AG09319 (cell line): ENCODE results near the gene CDHR5.

ENCODE experiments used
- DNase-seq: peaks from one replicate; pipeline ENCODE4 v3.0.0-alpha.2; 2010; ENCODE audit warnings: low read depth; ENCODE audit errors: extremely low read depth
- TF ChIP-seq, protein P1 (sequence below): IDR thresholded peaks from 2 replicates; pipeline ENCODE4 v1.5.1; 2011; ENCODE audit warnings: low read depth, mild to moderate bottlenecking, inconsistent platforms, low read length, moderate library complexity

CDHR5 gene

DNA sequence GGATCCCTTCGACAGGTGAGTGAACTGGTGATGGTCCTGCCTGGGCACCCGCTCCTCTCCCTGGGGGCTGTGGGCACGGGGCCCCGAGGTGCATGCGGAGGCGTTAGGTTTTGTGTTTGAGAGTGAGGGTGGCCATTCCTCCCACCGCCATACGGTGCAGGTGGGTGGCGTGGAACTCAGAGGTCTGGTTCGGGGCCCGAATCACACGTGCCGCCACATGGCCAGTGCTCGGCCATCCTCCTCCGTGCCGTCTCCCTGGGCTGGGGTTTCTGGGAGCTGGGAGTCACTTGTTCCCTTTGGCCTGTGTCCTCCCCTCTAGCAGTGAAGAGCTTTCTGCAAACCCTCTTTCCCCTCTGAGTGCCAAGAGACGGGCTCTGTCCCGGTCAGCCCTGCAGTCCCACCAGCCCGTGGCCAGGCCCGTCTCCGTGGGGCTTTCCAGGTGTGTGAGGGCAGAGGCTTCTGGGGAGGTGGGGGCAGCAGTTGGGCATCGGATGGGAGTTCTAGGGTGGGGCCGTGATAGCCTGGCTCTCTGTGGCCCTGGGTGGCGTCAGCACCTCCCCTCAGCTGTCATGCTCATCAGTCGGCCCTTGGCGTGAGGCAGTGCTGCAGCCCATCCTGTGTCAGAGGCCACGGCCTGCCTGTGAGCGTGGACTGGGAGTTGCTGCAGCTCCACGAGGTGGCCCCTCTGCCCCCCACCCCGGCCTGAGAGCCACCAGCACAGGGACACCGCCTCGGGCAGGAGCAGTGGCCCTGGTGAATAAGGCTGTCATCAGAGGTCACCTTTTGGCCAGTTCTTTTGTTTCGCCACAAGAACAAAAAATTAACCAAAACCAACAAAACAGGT lies 19.2 kb downstream of the CDHR5 start:
- DNase-seq = no peak
- TF ChIP-seq, protein P1, sequence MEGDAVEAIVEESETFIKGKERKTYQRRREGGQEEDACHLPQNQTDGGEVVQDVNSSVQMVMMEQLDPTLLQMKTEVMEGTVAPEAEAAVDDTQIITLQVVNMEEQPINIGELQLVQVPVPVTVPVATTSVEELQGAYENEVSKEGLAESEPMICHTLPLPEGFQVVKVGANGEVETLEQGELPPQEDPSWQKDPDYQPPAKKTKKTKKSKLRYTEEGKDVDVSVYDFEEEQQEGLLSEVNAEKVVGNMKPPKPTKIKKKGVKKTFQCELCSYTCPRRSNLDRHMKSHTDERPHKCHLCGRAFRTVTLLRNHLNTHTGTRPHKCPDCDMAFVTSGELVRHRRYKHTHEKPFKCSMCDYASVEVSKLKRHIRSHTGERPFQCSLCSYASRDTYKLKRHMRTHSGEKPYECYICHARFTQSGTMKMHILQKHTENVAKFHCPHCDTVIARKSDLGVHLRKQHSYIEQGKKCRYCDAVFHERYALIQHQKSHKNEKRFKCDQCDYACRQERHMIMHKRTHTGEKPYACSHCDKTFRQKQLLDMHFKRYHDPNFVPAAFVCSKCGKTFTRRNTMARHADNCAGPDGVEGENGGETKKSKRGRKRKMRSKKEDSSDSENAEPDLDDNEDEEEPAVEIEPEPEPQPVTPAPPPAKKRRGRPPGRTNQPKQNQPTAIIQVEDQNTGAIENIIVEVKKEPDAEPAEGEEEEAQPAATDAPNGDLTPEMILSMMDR = no peak

DNA sequence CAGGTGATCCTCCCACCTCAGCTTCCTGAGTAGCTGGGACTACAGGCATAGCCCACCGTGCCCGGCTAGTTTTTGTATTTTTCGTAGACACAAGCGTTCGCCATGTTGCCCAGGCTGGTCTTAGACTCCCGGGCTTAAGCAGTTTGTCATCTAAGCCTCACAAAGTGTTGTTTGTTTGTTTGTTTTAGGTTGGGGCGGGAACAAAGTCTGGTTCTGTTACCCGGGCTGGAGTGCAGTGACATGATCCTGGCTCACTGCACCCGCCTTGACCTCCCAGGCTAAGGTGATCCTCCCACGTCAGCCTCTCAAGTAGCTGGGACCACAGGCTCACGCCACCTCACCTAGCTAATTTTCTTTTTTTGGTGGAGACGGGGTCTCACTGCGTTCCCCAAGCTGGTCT lies 21.6 kb downstream of the CDHR5 start:
- TF ChIP-seq, protein P1 = no peak
- DNase-seq = no peak

DNA sequence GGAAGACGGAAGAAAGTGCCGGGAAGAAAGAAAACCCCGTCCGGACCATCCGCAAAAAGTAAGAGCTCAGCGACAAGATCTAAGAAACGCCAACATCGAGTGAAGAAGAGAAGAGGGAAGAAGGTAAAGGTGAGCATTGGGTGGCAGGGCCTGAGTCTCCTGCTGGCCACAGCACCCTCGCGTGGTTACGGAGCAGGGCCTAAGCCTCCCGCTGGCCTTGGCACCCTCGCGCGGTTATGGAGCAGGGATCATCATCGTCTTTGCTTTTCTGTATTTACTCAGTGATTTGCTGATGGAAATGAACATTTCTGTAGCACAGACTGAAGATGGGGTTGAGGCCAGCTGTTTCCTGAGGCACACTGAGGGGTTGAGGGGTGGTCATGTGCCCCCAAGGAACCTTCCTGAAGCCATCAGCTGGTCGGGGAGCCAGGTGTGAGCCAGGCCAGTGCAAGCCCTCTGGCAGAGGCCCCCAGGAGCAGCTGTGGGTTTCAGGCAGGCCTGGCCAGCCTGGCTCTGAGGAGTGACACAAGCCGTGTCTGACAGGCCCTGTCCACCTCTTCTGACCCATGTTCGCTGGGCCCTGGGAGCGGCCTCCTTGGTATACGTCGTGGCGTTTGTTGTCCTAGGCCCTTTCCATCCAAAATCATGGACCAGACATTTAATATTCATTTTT lies 23.0 kb downstream of the CDHR5 start:
- TF ChIP-seq, protein P1 = no peak
- DNase-seq = no peak

DNA sequence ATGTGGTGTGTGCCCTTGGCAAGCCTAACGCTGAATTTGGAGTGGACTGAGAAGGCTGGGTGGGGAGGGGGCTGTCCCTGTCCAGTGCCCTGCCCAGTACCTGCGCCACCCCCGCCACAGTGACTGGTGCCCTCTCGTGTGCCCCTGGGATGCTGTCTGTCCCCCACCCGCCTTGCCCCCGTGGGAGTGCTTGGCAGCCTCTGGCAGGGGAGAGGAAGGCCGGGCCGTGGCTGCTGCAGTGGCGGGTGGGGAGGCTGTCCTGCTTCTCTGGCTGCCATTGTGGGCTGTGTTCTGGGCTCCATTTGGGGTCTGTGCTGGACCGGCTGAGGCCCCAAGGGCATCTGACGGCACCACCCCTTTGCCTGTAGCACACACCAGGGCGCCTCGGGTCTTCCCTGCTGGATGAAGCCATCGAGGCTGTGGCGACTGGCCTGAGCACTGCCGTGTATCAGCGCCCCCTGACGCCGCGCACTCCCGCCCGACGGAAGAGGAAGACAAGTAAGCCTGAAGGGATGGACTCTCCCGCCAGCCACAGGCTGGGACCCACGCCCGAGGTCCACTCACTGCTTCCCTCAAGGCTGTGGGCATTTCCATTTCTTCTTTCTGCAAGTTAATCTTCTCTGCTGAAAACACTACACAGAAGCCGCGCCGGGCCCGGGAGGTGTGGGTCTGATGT lies 26.6 kb downstream of the CDHR5 start:
- DNase-seq = no peak
- TF ChIP-seq, protein P1 = no peak

DNA sequence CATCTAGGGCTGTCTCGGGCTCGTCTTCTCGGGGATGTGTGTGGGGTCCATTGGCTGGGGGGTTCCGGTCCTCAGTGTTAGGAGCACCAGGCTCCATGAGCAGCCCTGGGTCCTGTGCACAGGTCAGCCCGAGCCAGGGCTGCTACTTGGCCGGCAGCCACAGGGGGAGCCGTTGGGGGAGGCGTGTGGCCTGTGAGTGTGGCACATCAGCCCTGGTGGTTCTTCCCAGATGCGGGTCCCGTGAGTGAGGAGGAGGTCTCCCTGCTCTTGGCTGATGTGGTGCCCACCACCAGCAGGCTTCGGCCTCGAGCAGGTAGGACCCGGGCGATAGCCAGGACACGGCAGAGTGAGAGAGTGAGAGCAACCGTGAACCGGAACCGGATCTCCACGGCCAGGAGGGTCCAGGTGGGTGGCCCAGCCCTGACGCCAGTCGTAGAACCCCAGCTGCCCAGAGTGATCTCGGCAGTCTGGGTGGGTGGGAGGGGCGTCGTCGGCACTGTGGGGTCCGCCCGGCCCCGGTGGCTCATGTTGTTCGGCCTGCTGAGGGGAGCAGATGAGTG lies 27.5 kb downstream of the CDHR5 start:
- no peak for DNase-seq
- TF ChIP-seq, protein P1 = no peak

DNA sequence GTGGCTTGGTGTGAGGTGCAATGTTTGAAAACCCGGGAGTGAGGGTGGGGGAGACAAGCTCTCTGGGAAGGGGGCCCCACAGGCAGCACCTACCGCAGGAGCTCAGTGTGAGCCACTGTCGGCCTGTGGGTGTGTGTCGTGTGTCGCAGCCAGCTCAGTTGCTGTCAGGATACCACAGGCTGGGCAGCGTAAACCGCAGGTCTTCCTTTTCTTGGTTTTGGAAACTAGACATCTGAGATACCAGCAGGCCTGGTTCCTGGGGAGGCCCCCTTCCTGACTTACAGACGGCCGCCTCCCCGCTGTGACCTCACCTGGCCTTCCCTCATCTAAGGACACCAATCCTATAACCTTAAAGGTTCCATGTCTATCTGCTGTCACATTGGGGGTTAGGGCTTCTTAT lies 28.4 kb downstream of the CDHR5 start:
- no peak for DNase-seq
- TF ChIP-seq, protein P1 = no peak
